GM10266 (cell line): ENCODE data around the gene CDH4.

Experiments
- DNase-seq: peaks from one replicate; pipeline ENCODE4 v3.0.0; 2012; ENCODE audit errors: extremely low spot score
- TF ChIP-seq, protein P1 (sequence below): IDR thresholded peaks from 2 replicates; pipeline ENCODE4 v1.5.1; 2012; ENCODE audit warnings: mild to moderate bottlenecking, low read depth; ENCODE audit not compliant: control insufficient read depth, insufficient read depth; ENCODE audit errors: missing control alignments

CDH4 gene

DNA sequence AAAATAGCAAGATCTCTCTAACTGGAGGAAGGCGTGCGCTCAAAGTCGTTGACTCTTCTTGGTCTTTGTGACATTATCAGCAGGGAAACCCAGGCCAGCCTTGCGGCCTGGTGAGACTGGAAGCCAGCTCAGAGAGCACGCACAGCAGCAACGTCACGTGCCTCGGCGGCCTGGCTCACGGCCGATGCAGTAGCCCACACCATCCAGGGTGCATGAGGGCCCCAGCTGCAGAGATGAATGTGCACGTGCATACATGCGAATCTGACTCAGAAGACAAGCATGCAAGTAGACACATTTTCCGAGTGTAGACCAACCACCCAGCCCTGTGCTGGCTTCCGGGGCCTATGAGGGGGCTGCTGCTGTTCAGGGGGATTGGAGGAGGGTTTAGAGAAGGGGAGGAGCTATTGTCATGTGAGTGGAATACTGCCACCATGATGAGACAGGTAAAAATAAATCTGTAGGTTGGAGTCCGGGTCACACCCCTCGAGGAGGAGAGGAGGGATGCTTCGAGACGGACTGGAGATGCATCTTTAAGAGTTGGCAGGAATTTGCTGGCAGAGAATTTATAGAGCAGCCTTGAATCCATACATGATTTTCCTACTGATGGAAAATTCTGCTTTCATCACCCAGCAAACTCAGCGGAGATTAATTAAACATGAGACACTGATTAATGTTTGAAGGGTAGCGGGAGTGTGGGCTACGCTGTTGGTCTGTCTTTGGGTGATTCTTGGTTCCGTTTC is 388.2 kb downstream of the CDH4 start:
- DNase-seq, result no peak
- TF ChIP-seq, protein P1, sequence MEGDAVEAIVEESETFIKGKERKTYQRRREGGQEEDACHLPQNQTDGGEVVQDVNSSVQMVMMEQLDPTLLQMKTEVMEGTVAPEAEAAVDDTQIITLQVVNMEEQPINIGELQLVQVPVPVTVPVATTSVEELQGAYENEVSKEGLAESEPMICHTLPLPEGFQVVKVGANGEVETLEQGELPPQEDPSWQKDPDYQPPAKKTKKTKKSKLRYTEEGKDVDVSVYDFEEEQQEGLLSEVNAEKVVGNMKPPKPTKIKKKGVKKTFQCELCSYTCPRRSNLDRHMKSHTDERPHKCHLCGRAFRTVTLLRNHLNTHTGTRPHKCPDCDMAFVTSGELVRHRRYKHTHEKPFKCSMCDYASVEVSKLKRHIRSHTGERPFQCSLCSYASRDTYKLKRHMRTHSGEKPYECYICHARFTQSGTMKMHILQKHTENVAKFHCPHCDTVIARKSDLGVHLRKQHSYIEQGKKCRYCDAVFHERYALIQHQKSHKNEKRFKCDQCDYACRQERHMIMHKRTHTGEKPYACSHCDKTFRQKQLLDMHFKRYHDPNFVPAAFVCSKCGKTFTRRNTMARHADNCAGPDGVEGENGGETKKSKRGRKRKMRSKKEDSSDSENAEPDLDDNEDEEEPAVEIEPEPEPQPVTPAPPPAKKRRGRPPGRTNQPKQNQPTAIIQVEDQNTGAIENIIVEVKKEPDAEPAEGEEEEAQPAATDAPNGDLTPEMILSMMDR, result no peak

DNA sequence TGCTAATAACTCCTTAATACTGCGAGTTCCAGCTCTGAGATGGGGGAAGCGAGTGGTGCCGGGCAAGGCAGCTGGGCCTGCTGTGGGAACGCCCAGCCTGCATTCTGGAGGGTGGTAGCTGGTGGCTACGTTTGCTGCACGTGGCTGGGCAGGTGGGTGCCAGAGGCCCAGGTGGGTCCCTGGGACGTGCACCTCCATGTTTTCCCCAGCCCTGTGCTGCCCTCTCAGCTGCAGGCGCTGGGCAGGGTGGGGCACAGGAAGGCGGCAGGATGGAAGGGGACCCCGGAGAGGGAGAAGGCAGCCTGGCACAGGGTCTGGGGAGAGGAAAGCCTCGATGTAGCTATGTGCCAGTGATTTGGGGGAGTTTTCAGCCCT is 388.8 kb downstream of the CDH4 start:
- TF ChIP-seq, protein P1, result no peak
- no peak for DNase-seq

DNA sequence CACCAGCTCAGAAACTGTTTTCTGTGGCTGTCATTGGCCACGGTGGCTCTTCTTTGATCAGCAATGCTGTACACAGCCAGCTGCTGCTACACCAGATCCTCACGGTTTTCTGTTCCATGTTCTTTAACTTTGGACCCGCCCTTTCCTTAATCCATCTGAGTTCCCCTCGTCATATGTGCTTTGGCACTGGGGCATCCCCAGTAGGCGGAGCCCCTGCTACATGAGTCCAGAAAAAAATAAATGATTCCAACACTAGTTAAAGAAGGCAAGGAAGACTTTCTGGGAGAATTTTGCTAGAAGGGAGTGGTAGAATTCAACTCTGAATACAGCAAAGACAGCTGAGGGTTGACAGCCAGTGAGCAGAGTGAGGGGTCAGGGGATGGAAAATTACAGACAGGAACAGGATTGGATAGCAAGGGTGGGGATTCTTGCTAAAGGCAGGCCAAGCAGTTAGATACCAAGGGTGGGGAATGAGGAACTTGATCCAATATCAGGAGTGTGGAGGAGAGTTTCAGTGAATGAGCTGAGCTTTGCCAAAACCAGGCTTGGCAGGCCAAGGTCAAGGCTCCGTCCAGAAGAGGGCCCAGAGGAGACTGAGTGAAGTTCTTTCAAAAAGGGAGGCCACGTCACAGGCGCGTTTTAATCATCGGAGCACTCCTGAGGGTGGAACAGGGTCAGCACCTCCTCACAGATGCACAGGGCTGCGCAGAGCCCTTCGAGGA is 391.8 kb downstream of the CDH4 start:
- DNase-seq, result no peak
- TF ChIP-seq, protein P1, result no peak

DNA sequence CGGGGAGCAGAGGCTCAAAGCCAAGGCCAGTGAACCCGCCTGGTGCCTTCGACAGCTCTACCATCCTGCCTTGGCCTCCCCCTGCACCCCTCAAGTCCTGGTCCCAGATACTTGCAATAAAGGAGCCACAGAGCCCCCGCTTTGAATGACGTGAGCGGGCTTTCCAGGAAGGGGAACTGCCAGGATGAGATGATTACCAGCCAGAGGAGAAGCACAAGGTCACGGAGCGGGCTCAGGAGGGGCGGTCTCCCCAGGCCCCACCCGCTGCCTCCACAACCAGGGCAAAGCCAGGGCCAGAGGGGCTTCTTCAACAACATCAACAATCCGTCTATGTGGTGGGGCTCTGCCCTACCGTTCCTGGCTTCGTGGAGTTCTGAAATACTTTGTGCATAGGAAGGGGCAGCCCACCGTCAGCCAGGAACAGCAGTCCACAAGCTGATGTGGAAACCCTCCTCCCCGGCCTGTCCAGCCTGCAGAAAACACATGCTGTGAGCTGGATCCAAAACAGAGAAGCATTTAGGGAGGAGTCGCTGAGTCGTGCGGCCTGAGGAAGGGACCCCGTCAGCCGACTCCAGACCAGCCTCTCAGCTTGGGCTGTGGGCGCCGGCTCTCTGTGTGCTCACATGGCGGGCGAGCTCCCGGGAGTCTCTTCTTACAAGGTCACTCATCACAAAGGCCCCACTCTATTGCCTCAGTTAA is 392.5 kb downstream of the CDH4 start:
- TF ChIP-seq, protein P1, result no peak
- no peak for DNase-seq

DNA sequence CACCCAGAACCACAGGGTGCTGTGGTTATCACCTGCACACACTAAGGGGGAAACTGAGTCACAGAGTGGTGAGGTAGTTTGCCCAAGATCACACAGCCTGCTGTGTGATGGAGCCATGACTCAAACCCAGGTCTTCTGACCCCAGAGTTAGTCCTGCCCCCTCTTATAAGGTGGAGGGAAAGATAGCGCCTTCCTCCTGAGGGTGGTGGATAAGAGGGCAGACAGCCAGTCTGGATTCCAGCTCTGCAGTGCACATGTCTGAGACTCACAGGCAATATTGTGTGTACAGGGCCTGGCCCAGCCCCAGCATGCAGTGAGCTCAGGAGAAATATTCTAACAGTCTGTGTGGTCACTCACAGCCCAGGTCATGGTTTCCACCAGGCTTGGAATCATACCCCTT is 393.7 kb downstream of the CDH4 start:
- no peak for DNase-seq
- TF ChIP-seq, protein P1, result no peak

DNA sequence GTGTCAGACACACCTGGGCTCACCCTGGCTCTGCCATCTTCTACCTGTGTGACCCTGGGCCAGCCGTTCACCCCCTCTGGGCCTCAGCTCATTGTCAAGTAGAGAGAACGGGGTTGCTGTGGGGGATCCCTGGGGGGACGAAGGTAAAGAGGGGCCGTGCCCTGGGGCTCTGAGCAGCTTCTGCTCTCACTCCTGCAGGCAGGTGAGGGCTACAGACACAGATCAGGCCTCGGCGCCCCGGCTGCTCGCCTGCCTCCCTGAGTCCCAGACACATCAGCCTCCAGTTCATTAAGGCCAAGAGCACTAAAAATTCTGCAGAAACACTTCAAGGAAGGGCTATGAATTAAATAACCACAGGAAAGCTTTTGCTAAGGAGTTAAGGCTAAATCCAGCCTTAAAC is 394.4 kb downstream of the CDH4 start:
- TF ChIP-seq, protein P1, result no peak
- DNase-seq, result no peak
